Muscle of leg (tissue), 11 donors: ENCODE measurements around the gene LTBP4. TPM values are rescaled to one million over a fixed set of nuclear protein-coding genes. Genes with fewer than 3 reads are reported as not detected.

ENCODE experiments used
- DNase-seq: peaks from one replicate; pipeline ENCODE4 v3.0.0; 2013
- H3K27ac ChIP-seq: one replicate; pipeline ENCODE4 v1.5.1; 2013; ENCODE audit warnings: mild to moderate bottlenecking, low read length, control low read depth
- H3K27me3 ChIP-seq: one replicate; pipeline ENCODE4 v1.6.1; 2013; ENCODE audit warnings: low read length; ENCODE audit not compliant: control insufficient read depth, insufficient read depth
- H3K36me3 ChIP-seq: one replicate; pipeline ENCODE4 v1.6.1; 2013; ENCODE audit warnings: low read length; ENCODE audit not compliant: control insufficient read depth, insufficient read depth
- H3K4me1 ChIP-seq: one replicate; pipeline ENCODE4 v1.6.1; 2013; ENCODE audit warnings: low read length; ENCODE audit not compliant: control insufficient read depth, insufficient read depth
- H3K4me3 ChIP-seq: one replicate; pipeline ENCODE4 v1.5.1; 2013; ENCODE audit warnings: low read length, control low read depth
- H3K9me3 ChIP-seq: replicated peaks from 2 replicates; pipeline ENCODE4 v1.6.1; 2013; ENCODE audit warnings: low read depth, low read length; ENCODE audit not compliant: control insufficient read depth
- WGBS: methylation state at CpG from one replicate; pipeline ENCODE4 v1.1.5; 2013; ENCODE audit warnings: missing lambda C conversion rate; ENCODE audit not compliant: insufficient coverage; 5-methylcytosine and 5-hydroxymethylcytosine counted together
- polyA plus RNA-seq, 8 donors: library from polyadenylated mRNA; unstranded; fragments of 120-200 nt; gene quantifications; one replicate each; pipeline versions ENCODE4 v1.2.1 to v1.2.3, GENCODE V29; 2013; ENCODE audit warnings: inconsistent platforms in 1 of 8, low replicate concordance in 1 of 8; ENCODE audit not compliant: insufficient read length in 8 of 8, insufficient read depth in 1 of 8
- total RNA-seq: library from RNA; stranded (reverse); fragments of 120-200 nt; gene quantifications from one replicate; pipeline ENCODE4 v1.2.4, GENCODE V29; 2013

LTBP4 gene
- total and polyA plus RNA-seq, 9 donors: 69.6 to 383 (median 308) TPM

DNA sequence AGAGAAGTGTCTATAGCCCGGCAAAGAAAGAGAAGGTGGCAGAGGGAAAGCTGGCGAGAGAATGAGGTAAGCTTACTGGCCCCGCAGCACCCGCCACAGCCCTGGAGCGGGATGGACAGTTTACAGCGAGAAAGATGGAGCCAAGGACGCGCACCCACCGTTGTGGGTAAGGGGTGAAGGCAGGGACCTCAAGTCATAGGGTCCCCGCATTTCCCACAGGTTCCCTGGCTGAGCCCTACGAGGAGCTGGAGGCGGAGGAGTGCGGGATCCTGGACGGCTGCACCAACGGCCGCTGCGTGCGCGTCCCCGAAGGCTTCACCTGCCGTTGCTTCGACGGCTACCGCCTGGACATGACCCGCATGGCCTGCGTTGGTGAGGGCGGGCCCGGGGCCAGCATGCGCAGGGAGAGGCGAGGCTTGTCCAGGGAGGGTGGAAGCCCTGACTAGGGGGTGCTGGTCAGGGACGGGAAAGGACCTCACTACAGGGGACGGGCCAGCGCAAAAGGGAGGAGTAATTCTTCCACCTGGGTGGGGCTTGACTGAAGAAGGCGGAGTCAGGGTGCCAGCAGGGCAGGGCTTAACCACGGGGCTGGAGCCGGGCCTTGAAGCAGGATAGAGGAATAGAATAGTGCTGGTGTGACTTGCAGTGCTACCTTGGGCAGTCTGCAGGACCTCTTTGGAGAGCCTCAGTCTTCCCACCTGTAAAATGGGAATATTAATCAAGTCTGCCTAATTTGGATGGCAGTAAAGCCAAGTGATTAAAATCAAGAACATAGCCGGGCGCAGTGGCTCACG, 26.5 kb downstream of the LTBP4 start:
- Histone ChIP-seq H3K9me3 (no peaks in the 10 kb centered on the region), H3K27ac (no peak overlapping the region), H3K4me3 (no peak overlapping the region), H3K4me1 (no peaks in the 10 kb centered on the region), H3K36me3 (peaks cover 40% of the 10 kb centered on the region), H3K27me3 (peaks cover 3% of the 10 kb centered on the region)
- 91% methylated on average over 35 of the region's 39 CpGs for WGBS
- no peak for DNase-seq

- H3K9me3 ChIP-seq: no peaks in the 10 kb centered on the region
- H3K27ac ChIP-seq: no peak overlapping the region
- no peak for DNase-seq
- WGBS: 94% methylated on average over 42 of the region's 42 CpGs
- H3K4me1 ChIP-seq: peaks cover 3% of the 10 kb centered on the region
- H3K36me3 ChIP-seq: peaks cover 32% of the 10 kb centered on the region
- H3K27me3 ChIP-seq: peaks cover 2% of the 10 kb centered on the region
- H3K4me3 ChIP-seq: no peak overlapping the region
Observed at GRCh38 chr19:40629346-40629745, 28.2 kb downstream of the LTBP4 start.

DNA sequence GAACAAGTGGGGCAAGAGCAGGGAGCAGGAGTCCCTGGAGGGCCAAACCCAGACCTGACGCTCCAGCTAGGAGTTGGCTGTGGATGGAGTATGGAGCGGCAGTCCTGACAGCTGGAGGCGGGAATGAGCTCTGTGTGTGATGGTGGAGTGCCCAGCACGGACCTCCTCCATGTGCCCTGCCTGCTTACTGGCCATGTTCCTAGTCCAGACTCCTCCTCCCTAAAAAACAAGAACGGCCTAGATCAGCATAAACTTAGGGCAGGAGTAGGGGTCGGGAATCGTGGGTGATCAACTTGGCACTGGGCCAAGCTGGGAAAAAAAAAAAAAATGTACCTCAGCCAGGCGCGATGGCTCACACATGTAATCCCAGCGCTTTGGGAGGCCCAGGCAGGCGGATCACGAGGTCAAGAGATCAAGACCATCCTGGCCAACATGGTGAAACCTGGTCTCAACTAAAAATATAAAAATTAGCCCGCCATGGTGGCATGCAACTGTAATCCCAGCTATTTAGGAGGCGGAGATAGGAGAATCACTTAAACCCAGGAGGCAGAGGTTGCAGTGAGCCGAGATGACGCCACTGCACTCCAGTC, 29.5 kb downstream of the LTBP4 start:
- peaks cover 28% of the 10 kb centered on the region for H3K36me3 ChIP-seq
- H3K4me3 ChIP-seq: no peak overlapping the region
- no peak for DNase-seq
- peaks cover 4% of the 10 kb centered on the region for H3K4me1 ChIP-seq
- 100% methylated on average over 2 of the region's 16 CpGs for WGBS
- H3K27ac ChIP-seq: no peak overlapping the region
- peaks cover 6% of the 10 kb centered on the region for H3K27me3 ChIP-seq
- no peaks in the 10 kb centered on the region for H3K9me3 ChIP-seq

DNA sequence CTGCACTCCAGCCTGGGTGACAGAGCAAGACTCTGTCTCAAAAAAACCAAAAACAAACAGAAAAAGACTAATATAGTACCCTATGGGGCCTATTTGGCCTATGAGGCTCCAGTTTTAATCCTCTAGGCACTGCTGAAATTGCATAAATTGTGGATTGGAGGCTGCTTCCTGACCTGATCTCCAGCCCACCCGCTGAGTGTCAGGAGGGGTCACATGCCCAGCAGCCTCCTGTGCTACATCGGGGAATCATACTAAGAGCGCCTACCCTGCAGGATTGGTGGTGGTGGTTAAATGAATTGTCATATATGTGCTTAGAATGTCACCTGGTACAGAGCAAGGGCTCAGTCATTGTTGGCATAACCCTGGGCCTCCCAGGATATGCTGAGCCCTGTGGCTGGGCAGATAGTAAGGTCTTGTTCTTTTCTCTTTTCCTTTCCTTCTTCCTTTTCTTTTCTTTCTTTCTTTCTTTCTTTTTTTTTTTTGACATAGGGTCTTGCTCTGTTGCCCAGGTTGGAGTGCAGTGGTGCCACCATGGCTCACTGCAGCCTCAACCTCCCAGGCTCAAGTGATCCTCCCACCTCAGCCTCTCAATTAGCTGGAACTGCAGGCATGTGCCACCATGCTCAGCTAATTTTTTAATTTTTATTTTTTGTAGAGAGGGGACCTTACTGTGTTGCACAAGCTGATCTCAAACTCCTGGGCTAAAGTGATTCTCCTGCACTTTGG, 31.3 kb downstream of the LTBP4 start:
- peaks cover 4% of the 10 kb centered on the region for H3K4me1 ChIP-seq
- DNase-seq: no peak
- peaks cover 10% of the 10 kb centered on the region for H3K36me3 ChIP-seq
- H3K27me3 ChIP-seq: peaks cover 13% of the 10 kb centered on the region
- H3K9me3 ChIP-seq: no peaks in the 10 kb centered on the region
- H3K27ac ChIP-seq: no peak overlapping the region
- 72% methylated on average over 2 of the region's 3 CpGs for WGBS
- H3K4me3 ChIP-seq: no peak overlapping the region

DNA sequence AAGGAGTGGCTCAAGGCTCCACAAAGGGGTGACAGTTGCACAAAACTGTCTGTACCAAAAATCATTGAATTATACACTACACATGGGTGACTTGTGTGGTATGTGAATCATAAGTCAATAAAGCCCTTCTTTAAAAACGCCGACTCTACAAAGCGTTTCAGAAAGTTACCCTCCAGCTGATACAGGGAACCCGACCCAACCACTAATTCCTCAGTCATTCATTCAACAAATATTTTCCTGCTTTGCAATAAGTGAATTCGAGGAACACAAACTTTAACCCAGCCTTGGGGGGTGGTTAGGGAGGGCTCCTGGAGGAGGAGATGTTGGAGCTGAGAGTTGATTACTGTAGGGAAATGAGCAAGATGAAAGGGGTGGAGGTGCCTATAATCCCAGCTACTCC, 32.0 kb downstream of the LTBP4 start:
- WGBS: no CpG with 5 or more reads among the region's 5 CpGs
- Histone ChIP-seq H3K27me3 (peaks cover 13% of the 10 kb centered on the region), H3K27ac (no peak overlapping the region), H3K4me3 (no peak overlapping the region), H3K36me3 (peaks cover 3% of the 10 kb centered on the region), H3K9me3 (no peaks in the 10 kb centered on the region), H3K4me1 (peaks cover 4% of the 10 kb centered on the region)
- DNase-seq: no peak

GRCh38 chr19:40638327-40638726, 37.2 kb downstream of the LTBP4 start:
- peaks cover 13% of the 10 kb centered on the region for H3K27me3 ChIP-seq
- no peak for DNase-seq
- no CpG with 5 or more reads among the region's 1 CpG for WGBS
- H3K9me3 ChIP-seq: no peaks in the 10 kb centered on the region
- H3K4me3 ChIP-seq: no peak overlapping the region
- H3K36me3 ChIP-seq: no peaks in the 10 kb centered on the region
- H3K4me1 ChIP-seq: peaks cover 14% of the 10 kb centered on the region
- no peak overlapping the region for H3K27ac ChIP-seq

GRCh38 chr19:40639638-40639982, 38.4 kb downstream of the LTBP4 start:
- Histone ChIP-seq H3K9me3 (no peaks in the 10 kb centered on the region), H3K36me3 (no peaks in the 10 kb centered on the region), H3K27ac (no peak overlapping the region), H3K4me3 (no peak overlapping the region), H3K27me3 (peaks cover 11% of the 10 kb centered on the region), H3K4me1 (peaks cover 10% of the 10 kb centered on the region)
- 79% methylated on average over 5 of the region's 6 CpGs for WGBS
- DNase-seq: no peak

GRCh38 chr19:40640744-40641143, 39.6 kb downstream of the LTBP4 start:
- Histone ChIP-seq H3K9me3 (no peaks in the 10 kb centered on the region), H3K4me1 (peaks cover 13% of the 10 kb centered on the region), H3K27ac (peak overlapping the region; percentile 75), H3K27me3 (peaks cover 6% of the 10 kb centered on the region), H3K4me3 (no peak overlapping the region), H3K36me3 (no peaks in the 10 kb centered on the region)
- DNase-seq: no peak
- no CpG with 5 or more reads among the region's 5 CpGs for WGBS

- no peaks in the 10 kb centered on the region for H3K9me3 ChIP-seq
- peaks cover 4% of the 10 kb centered on the region for H3K27me3 ChIP-seq
- peak; percentile 84 for DNase-seq
- no peaks in the 10 kb centered on the region for H3K36me3 ChIP-seq
- no peak overlapping the region for H3K4me3 ChIP-seq
- H3K4me1 ChIP-seq: peaks cover 16% of the 10 kb centered on the region
- WGBS: 38% methylated on average over 4 of the region's 7 CpGs
- H3K27ac ChIP-seq: peak overlapping the region; percentile 77
Observed at GRCh38 chr19:40641281-40641680, 40.1 kb downstream of the LTBP4 start.

DNA sequence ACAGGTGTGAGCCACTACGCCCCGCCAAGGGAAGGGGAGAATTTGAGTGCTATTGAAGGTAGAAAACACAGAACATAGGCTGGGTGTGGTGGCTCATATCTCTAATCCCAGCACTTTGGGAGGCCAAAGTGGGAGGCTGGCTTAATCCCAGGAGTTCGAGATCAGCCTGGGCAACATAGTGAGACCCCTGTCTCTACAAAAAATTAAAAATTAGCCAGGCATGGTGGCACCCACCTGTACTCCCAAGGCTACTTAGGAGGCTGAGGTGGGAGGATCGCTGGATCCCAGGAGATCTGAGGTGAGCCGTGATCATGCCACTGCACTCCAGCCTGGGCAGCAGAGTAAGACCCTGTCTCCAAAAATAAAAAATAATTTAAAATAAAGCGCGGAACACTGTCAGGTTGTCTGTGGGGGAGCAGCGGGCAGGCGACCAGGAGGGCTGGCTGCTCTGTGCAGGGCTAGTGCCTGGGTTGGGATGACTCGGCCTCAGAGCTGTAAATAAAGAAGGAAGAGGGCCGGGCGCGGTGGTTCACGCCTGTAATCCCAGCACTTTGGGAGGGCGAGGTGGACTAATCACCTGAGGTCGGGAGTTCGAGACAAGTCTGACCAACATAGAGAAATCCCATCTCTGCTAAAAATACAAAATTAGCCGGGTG, 41.0 kb downstream of the LTBP4 start:
- no peak for DNase-seq
- Histone ChIP-seq H3K36me3 (no peaks in the 10 kb centered on the region), H3K4me3 (no peak overlapping the region), H3K27me3 (no peaks in the 10 kb centered on the region), H3K4me1 (peaks cover 22% of the 10 kb centered on the region), H3K9me3 (no peaks in the 10 kb centered on the region), H3K27ac (peak overlapping the region; percentile 77)
- 94% methylated on average over 7 of the region's 18 CpGs for WGBS
